Panc1 (cell line): ENCODE measurements around the gene ARL15.

Source experiments
- SIN3A ChIP-seq: IDR thresholded peaks from 2 replicates; pipeline ENCODE4 v1.6.1; 2012; ENCODE audit warnings: low read depth, mild to moderate bottlenecking, low read length, moderate library complexity, borderline replicate concordance; ENCODE audit not compliant: insufficient read depth
- TF ChIP-seq, protein P1 (sequence below): fragments of 450-650 bp; IDR thresholded peaks from 2 replicates; pipeline ENCODE4 v1.5.1; 2017; ENCODE audit warnings: mild to moderate bottlenecking

DNA sequence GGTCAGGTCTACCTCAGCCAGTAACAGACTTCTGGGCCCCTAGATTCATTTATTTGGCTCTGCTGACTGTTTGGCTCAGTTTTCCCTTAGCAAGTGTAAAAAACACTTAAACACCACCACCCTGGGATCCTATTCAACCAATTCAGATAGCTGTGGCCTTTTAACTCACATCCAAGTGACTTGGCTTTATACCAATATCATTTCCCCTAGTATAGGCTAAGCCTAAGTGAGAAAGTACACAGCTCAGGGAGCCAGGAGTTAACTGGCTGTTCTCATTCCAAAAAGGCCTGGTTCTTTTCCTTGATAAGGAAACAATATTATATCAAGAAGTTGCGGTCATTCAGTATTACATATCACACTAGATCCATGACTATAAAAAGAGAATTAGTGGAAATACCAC, 163.5 kb downstream of the ARL15 start:
- TF ChIP-seq, protein P1, sequence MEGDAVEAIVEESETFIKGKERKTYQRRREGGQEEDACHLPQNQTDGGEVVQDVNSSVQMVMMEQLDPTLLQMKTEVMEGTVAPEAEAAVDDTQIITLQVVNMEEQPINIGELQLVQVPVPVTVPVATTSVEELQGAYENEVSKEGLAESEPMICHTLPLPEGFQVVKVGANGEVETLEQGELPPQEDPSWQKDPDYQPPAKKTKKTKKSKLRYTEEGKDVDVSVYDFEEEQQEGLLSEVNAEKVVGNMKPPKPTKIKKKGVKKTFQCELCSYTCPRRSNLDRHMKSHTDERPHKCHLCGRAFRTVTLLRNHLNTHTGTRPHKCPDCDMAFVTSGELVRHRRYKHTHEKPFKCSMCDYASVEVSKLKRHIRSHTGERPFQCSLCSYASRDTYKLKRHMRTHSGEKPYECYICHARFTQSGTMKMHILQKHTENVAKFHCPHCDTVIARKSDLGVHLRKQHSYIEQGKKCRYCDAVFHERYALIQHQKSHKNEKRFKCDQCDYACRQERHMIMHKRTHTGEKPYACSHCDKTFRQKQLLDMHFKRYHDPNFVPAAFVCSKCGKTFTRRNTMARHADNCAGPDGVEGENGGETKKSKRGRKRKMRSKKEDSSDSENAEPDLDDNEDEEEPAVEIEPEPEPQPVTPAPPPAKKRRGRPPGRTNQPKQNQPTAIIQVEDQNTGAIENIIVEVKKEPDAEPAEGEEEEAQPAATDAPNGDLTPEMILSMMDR, result no peak
- no peak for TF ChIP-seq SIN3A
